ENCODE measurements around the gene LZTS3.
"Not testable (repeated sequence)": the region's sequence is repeated elsewhere in the genome, so short reads cannot be mapped to it uniquely, and the experiment has no call there.

The LZTS3 gene

GRCh38 chr20:3192226-3193015 is 19.1 kb upstream of the LZTS3 start:
- no peak for DNase-seq (ENCODE audit: low spot score)

GRCh38 chr20:3190681-3191111 is 17.3 kb upstream of the LZTS3 start:
- no peak for DNase-seq (ENCODE audit: low spot score)

GRCh38 chr20:3189561-3190131 is 16.3 kb upstream of the LZTS3 start:
- no peak for DNase-seq (ENCODE audit: low spot score)

GRCh38 chr20:3188823-3189413 is 15.6 kb upstream of the LZTS3 start:
- no peak for DNase-seq (ENCODE audit: low spot score)

- not testable (repeated sequence) for DNase-seq (ENCODE audit: low spot score)
Measured at GRCh38 chr20:3187861-3188260, 14.5 kb upstream of the LZTS3 start.

- DNase-seq (ENCODE audit: low spot score) = no peak
Measured at GRCh38 chr20:3183896-3184612, 10.7 kb upstream of the LZTS3 start.

GRCh38 chr20:3182429-3182828 is 9.1 kb upstream of the LZTS3 start:
- DNase-seq (ENCODE audit: low spot score) = not testable (repeated sequence)

GRCh38 chr20:3181270-3181669 is 7.9 kb upstream of the LZTS3 start:
- no peak for DNase-seq (ENCODE audit: low spot score)

GRCh38 chr20:3180319-3180718 is 7.0 kb upstream of the LZTS3 start:
- no peak for DNase-seq (ENCODE audit: low spot score)

- DNase-seq (ENCODE audit: low spot score) = no peak
Measured at GRCh38 chr20:3177746-3178485, 4.6 kb upstream of the LZTS3 start.

- DNase-seq (ENCODE audit: low spot score) = no peak
Measured at GRCh38 chr20:3175270-3175669, 1.9 kb upstream of the LZTS3 start.

GRCh38 chr20:3174442-3175261 is 1.3 kb upstream of the LZTS3 start:
- DNase-seq (ENCODE audit: low spot score) = no peak

- DNase-seq (ENCODE audit: low spot score) = peak; percentile 85
Measured at GRCh38 chr20:3173610-3174441, 477 bp upstream of the LZTS3 start.

- DNase-seq (ENCODE audit: low spot score) = no peak
Measured at GRCh38 chr20:3172126-3172932, 1.0 kb downstream of the LZTS3 start.

GRCh38 chr20:3171391-3172125 is 1.8 kb downstream of the LZTS3 start:
- DNase-seq (ENCODE audit: low spot score) = no peak

GRCh38 chr20:3168829-3169590 is 4.3 kb downstream of the LZTS3 start:
- DNase-seq (ENCODE audit: low spot score) = no peak

- no peak for DNase-seq (ENCODE audit: low spot score)
Measured at GRCh38 chr20:3168079-3168828, 5.1 kb downstream of the LZTS3 start.

All from activated CD4-positive, alpha-beta T cell treated with anti-CD3 and anti-CD28 coated beads, Interleukin-2, Interleukin-4, amounts not matched to agents 100 ng/mL and 50 ng/mL, durations not matched to agents 16 hours and 8 hours (primary cell).